Measurements from ENCODE around the gene CDC20.

- TF ChIP-seq CTCF (IDR thresholded peaks at IDR 0.05; ENCODE audit: low read length) (no peak), EZH2 (IDR thresholded peaks at IDR 0.05; ENCODE audit: borderline replicate concordance, low read length) (no peak)
Measured at GRCh38 chr1:43352881-43353280, 5.9 kb upstream of the CDC20 start.

Data from OCI-LY1 (cell line).